ENCODE data around the gene ERCC8. TPM values are rescaled to one million over a fixed set of nuclear protein-coding genes. Genes with fewer than 3 reads are reported as not detected.

The ERCC8 gene
- total and polyA plus RNA-seq, 9 of the 15 experiments (the other 6 are each of a cell fraction or from before 2014, with no cell fraction given): 10.1 to 41.8 (median 24.4) TPM

GRCh38 chr5:60888359-60889061 is 56.4 kb downstream of the ERCC8 start:
- ChIA-PET POLR2A (no interaction called here), CTCF (ENCODE audit: low intra/inter-chr PET ratio) (no interaction called here)
- no peaks in the 10 kb centered on the region for H3K4me1 ChIP-seq (replicated peaks in 1 of 2; ENCODE audit: control insufficient read depth in 2 of 2, insufficient read depth in 2 of 2, low read length in 2 of 2)
- no peaks in the 10 kb centered on the region for H4K20me1 ChIP-seq (replicated peaks; ENCODE audit: control insufficient read depth, insufficient read depth, low read length)
- FAIRE-seq (no peak), ATAC-seq (no peak), DNase-seq (ENCODE audit: extremely low read depth in 1 of 4, low spot score in 3 of 4) (no peak)
- H3K4me2 ChIP-seq (ENCODE audit: insufficient read depth, low read length): no peak overlapping the region
- intact Hi-C loops (cut with micrococcal nuclease) (no loop called here), in situ Hi-C loops (cut with MboI) (no loop called here)
- H3K79me2 ChIP-seq (ENCODE audit: control insufficient read depth, insufficient read depth, low read length): no peaks in the 10 kb centered on the region
- no peak overlapping the region for H3K27ac ChIP-seq (ENCODE audit: extremely low read depth, low read depth, low read length)
- H3K27me3 ChIP-seq (ENCODE audit: control insufficient read depth in 2 of 2, insufficient read depth in 2 of 2, low read length in 2 of 2): no peaks in the 10 kb centered on the region
- H3K4me3 ChIP-seq: no peak overlapping the region
- no peak overlapping the region for H3K9ac ChIP-seq (ENCODE audit: insufficient read depth in 1 of 2, low read depth in 2 of 2, low read length in 2 of 2)
- H2AFZ ChIP-seq (ENCODE audit: low read depth, low read length): no peak overlapping the region
- 77% methylated on average over 2 of the region's 2 CpGs for WGBS (ENCODE audit: insufficient coverage, low coverage, missing lambda C conversion rate)
- H3K36me3 ChIP-seq (ENCODE audit: control insufficient read depth, insufficient read depth, low read length): peaks cover 5% of the 10 kb centered on the region; the same call in 2 of the 3 replicates
- no peaks in the 10 kb centered on the region for H3K9me3 ChIP-seq (replicated peaks; ENCODE audit: control insufficient read depth, insufficient read depth, low read depth, low read length)
- no TSS peak for BruUV-seq (replicated peaks)
- H3K9me1 ChIP-seq (ENCODE audit: control insufficient read depth, insufficient read depth, low read length): no peaks in the 10 kb centered on the region
- TF ChIP-seq CHD7 (IDR thresholded peaks at IDR 0.05; ENCODE audit: low read depth, low read length) (no peak), ATF2 (CRISPR knock-in tag; IDR thresholded peaks at IDR 0.05) (no peak), POLR2H (tag; IDR thresholded peaks at IDR 0.05; ENCODE audit: low read depth) (no peak), SMARCA5 (IDR thresholded peaks at IDR 0.05) (no peak), SAP30 (IDR thresholded peaks at IDR 0.05; ENCODE audit: borderline replicate concordance, insufficient read depth, low read depth, low read length, poor library complexity, severe bottlenecking) (no peak), SIRT6 (IDR thresholded peaks at IDR 0.05; ENCODE audit: low read depth, low read length) (no peak), CBX1 (IDR thresholded peaks at IDR 0.05; ENCODE audit: low read depth) (no peak), PTRF (tag; IDR thresholded peaks at IDR 0.05) (no peak), NR2C1 (IDR thresholded peaks at IDR 0.05) (no peak), NR2C1 (tag; IDR thresholded peaks at IDR 0.05) (no peak)

All from K562 (cell line).